ENCODE results near the gene STON2. TPM values are rescaled to one million over a fixed set of nuclear protein-coding genes. Genes with fewer than 3 reads are reported as not detected.

Gene STON2
- total RNA-seq, 1 experiment from 2014 or later, result 9.1 TPM

GRCh38 chr14:81353691-81354323 lies 46.3 kb downstream of the STON2 start:
- H3K27ac ChIP-seq, result no peak overlapping the region
- no peaks in the 10 kb centered on the region for H3K9me3 ChIP-seq (ENCODE audit: insufficient read depth, low read depth)
- ChIA-PET CTCF (no interaction called here), POLR2A (ENCODE audit: unreplicated experiment) (no interaction called here)
- TF ChIP-seq EZH2 (IDR thresholded peaks at IDR 0.05; ENCODE audit: low read depth), result no peak
- TF ChIP-seq, protein P1, sequence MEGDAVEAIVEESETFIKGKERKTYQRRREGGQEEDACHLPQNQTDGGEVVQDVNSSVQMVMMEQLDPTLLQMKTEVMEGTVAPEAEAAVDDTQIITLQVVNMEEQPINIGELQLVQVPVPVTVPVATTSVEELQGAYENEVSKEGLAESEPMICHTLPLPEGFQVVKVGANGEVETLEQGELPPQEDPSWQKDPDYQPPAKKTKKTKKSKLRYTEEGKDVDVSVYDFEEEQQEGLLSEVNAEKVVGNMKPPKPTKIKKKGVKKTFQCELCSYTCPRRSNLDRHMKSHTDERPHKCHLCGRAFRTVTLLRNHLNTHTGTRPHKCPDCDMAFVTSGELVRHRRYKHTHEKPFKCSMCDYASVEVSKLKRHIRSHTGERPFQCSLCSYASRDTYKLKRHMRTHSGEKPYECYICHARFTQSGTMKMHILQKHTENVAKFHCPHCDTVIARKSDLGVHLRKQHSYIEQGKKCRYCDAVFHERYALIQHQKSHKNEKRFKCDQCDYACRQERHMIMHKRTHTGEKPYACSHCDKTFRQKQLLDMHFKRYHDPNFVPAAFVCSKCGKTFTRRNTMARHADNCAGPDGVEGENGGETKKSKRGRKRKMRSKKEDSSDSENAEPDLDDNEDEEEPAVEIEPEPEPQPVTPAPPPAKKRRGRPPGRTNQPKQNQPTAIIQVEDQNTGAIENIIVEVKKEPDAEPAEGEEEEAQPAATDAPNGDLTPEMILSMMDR (conservative IDR thresholded peaks at IDR 0.05), result no peak
- no peaks in the 10 kb centered on the region for H3K36me3 ChIP-seq (ENCODE audit: low read depth)
- intact Hi-C loops (cut with micrococcal nuclease; ENCODE audit: unreplicated experiment), result no loop called here
- no peak overlapping the region for H3K4me3 ChIP-seq
- no peaks in the 10 kb centered on the region for H4K20me1 ChIP-seq (ENCODE audit: insufficient read depth)
- H3K9me2 ChIP-seq (ENCODE audit: insufficient read depth), result no peaks in the 10 kb centered on the region
- no TSS peak for BruUV-seq (replicated peaks)
- no peaks in the 10 kb centered on the region for H3K79me2 ChIP-seq (ENCODE audit: low read depth)
- no peaks in the 10 kb centered on the region for H3K27me3 ChIP-seq (ENCODE audit: insufficient read depth, low read depth)
- no peak for DNase-seq
- no peak overlapping the region for H2AFZ ChIP-seq
- no peaks in the 10 kb centered on the region for H3K4me1 ChIP-seq (replicated peaks; ENCODE audit: insufficient read depth)
- no peak overlapping the region for H3K4me2 ChIP-seq
- no peaks in the 10 kb centered on the region for H3F3A ChIP-seq (ENCODE audit: insufficient read depth, low read depth)

- ChIA-PET CTCF (no interaction called here), POLR2A (ENCODE audit: unreplicated experiment) (no interaction called here)
- Histone ChIP-seq H3K9me3 (ENCODE audit: insufficient read depth, low read depth) (no peaks in the 10 kb centered on the region), H3K27ac (no peak overlapping the region), H4K20me1 (ENCODE audit: insufficient read depth) (no peaks in the 10 kb centered on the region), H3K36me3 (ENCODE audit: low read depth) (no peaks in the 10 kb centered on the region), H3K4me2 (no peak overlapping the region), H2AFZ (no peak overlapping the region), H3K27me3 (ENCODE audit: insufficient read depth, low read depth) (no peaks in the 10 kb centered on the region), H3K4me3 (no peak overlapping the region), H3K4me1 (replicated peaks; ENCODE audit: insufficient read depth) (no peaks in the 10 kb centered on the region), H3K9me2 (ENCODE audit: insufficient read depth) (no peaks in the 10 kb centered on the region), H3F3A (ENCODE audit: insufficient read depth, low read depth) (no peaks in the 10 kb centered on the region), H3K79me2 (ENCODE audit: low read depth) (no peaks in the 10 kb centered on the region)
- TF ChIP-seq, protein P1 (conservative IDR thresholded peaks at IDR 0.05), result no peak
- TF ChIP-seq EZH2 (IDR thresholded peaks at IDR 0.05; ENCODE audit: low read depth), result no peak
- intact Hi-C loops (cut with micrococcal nuclease; ENCODE audit: unreplicated experiment), result no loop called here
- BruUV-seq (replicated peaks), result no TSS peak
- no peak for DNase-seq
Measured at GRCh38 chr14:81352413-81352812, 47.7 kb downstream of the STON2 start.

GRCh38 chr14:81351205-81351604 lies 48.9 kb downstream of the STON2 start:
- Histone ChIP-seq H3K4me1 (replicated peaks; ENCODE audit: insufficient read depth) (no peaks in the 10 kb centered on the region), H3K4me3 (no peak overlapping the region), H3K79me2 (ENCODE audit: low read depth) (no peaks in the 10 kb centered on the region), H3K27me3 (ENCODE audit: insufficient read depth, low read depth) (no peaks in the 10 kb centered on the region), H3K27ac (no peak overlapping the region), H3K4me2 (no peak overlapping the region), H3K9me2 (ENCODE audit: insufficient read depth) (no peaks in the 10 kb centered on the region), H3K36me3 (ENCODE audit: low read depth) (no peaks in the 10 kb centered on the region), H4K20me1 (ENCODE audit: insufficient read depth) (no peaks in the 10 kb centered on the region), H3K9me3 (ENCODE audit: insufficient read depth, low read depth) (no peaks in the 10 kb centered on the region), H3F3A (ENCODE audit: insufficient read depth, low read depth) (no peaks in the 10 kb centered on the region), H2AFZ (no peak overlapping the region)
- no TSS peak for BruUV-seq (replicated peaks)
- no peak for TF ChIP-seq EZH2 (IDR thresholded peaks at IDR 0.05; ENCODE audit: low read depth)
- TF ChIP-seq, protein P1 (conservative IDR thresholded peaks at IDR 0.05), result no peak
- ChIA-PET POLR2A (ENCODE audit: unreplicated experiment) (no interaction called here), CTCF (no interaction called here)
- intact Hi-C loops (cut with micrococcal nuclease; ENCODE audit: unreplicated experiment), result no loop called here
- no peak for DNase-seq
